ENCODE results near the gene LMBR1.
A peak's percentile ranks its signal among the peaks of the same experiment; 100 is the strongest.

DNA sequence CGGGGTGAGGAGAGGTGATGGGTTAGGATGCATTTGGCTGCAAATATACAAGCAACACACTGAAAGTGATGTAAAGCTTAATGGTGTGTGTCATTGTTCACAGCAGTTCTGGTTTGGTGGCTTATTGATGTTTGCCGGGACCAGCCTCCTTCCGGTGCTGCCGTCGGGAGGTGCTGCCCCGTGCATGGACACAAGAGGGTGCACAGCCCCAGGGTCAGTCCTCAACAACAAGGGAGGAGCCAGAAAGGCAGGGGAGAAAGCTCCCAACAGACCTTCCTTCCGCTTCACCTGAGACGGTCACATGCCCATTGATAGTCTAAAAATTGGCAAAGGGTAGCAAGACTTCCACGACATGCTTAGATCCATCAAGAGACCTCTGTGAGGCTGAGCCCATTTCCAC lies 242.9 kb downstream of the LMBR1 start:
- TF ChIP-seq, protein P1, sequence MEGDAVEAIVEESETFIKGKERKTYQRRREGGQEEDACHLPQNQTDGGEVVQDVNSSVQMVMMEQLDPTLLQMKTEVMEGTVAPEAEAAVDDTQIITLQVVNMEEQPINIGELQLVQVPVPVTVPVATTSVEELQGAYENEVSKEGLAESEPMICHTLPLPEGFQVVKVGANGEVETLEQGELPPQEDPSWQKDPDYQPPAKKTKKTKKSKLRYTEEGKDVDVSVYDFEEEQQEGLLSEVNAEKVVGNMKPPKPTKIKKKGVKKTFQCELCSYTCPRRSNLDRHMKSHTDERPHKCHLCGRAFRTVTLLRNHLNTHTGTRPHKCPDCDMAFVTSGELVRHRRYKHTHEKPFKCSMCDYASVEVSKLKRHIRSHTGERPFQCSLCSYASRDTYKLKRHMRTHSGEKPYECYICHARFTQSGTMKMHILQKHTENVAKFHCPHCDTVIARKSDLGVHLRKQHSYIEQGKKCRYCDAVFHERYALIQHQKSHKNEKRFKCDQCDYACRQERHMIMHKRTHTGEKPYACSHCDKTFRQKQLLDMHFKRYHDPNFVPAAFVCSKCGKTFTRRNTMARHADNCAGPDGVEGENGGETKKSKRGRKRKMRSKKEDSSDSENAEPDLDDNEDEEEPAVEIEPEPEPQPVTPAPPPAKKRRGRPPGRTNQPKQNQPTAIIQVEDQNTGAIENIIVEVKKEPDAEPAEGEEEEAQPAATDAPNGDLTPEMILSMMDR (IDR thresholded peaks at IDR 0.05; ENCODE audit: low read depth, low read length, missing input control): peak; percentile 75
- TF ChIP-seq, protein P2, sequence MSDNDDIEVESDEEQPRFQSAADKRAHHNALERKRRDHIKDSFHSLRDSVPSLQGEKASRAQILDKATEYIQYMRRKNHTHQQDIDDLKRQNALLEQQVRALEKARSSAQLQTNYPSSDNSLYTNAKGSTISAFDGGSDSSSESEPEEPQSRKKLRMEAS (IDR thresholded peaks at IDR 0.05): no peak
- TF ChIP-seq, protein P3, sequence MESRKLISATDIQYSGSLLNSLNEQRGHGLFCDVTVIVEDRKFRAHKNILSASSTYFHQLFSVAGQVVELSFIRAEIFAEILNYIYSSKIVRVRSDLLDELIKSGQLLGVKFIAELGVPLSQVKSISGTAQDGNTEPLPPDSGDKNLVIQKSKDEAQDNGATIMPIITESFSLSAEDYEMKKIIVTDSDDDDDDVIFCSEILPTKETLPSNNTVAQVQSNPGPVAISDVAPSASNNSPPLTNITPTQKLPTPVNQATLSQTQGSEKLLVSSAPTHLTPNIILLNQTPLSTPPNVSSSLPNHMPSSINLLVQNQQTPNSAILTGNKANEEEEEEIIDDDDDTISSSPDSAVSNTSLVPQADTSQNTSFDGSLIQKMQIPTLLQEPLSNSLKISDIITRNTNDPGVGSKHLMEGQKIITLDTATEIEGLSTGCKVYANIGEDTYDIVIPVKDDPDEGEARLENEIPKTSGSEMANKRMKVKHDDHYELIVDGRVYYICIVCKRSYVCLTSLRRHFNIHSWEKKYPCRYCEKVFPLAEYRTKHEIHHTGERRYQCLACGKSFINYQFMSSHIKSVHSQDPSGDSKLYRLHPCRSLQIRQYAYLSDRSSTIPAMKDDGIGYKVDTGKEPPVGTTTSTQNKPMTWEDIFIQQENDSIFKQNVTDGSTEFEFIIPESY (IDR thresholded peaks at IDR 0.05): no peak
- TF ChIP-seq JUND (IDR thresholded peaks at IDR 0.05) (no peak), RXRA (IDR thresholded peaks at IDR 0.05) (peak in 1 of 2 donors; percentile 55), EGR1 (IDR thresholded peaks at IDR 0.05; ENCODE audit: low read depth in 2 of 2) (no peak), TAF1 (conservative IDR thresholded peaks at IDR 0.05) (no peak), FOXA1 (IDR thresholded peaks at IDR 0.05) (no peak), NR2F2 (IDR thresholded peaks at IDR 0.05) (no peak), GABPA (IDR thresholded peaks at IDR 0.05 in 1 of 2, conservative IDR thresholded peaks at IDR 0.05 in 1 of 2) (peak in 1 of 2 donors; percentile 16), HNF4A (conservative IDR thresholded peaks at IDR 0.05) (peak in 1 of 2 donors; percentile 19), YY1 (IDR thresholded peaks at IDR 0.05) (peak; percentile 34)
- TF ChIP-seq, protein P4, sequence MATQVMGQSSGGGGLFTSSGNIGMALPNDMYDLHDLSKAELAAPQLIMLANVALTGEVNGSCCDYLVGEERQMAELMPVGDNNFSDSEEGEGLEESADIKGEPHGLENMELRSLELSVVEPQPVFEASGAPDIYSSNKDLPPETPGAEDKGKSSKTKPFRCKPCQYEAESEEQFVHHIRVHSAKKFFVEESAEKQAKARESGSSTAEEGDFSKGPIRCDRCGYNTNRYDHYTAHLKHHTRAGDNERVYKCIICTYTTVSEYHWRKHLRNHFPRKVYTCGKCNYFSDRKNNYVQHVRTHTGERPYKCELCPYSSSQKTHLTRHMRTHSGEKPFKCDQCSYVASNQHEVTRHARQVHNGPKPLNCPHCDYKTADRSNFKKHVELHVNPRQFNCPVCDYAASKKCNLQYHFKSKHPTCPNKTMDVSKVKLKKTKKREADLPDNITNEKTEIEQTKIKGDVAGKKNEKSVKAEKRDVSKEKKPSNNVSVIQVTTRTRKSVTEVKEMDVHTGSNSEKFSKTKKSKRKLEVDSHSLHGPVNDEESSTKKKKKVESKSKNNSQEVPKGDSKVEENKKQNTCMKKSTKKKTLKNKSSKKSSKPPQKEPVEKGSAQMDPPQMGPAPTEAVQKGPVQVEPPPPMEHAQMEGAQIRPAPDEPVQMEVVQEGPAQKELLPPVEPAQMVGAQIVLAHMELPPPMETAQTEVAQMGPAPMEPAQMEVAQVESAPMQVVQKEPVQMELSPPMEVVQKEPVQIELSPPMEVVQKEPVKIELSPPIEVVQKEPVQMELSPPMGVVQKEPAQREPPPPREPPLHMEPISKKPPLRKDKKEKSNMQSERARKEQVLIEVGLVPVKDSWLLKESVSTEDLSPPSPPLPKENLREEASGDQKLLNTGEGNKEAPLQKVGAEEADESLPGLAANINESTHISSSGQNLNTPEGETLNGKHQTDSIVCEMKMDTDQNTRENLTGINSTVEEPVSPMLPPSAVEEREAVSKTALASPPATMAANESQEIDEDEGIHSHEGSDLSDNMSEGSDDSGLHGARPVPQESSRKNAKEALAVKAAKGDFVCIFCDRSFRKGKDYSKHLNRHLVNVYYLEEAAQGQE (IDR thresholded peaks at IDR 0.05): no peak
- TF ChIP-seq, protein P5, sequence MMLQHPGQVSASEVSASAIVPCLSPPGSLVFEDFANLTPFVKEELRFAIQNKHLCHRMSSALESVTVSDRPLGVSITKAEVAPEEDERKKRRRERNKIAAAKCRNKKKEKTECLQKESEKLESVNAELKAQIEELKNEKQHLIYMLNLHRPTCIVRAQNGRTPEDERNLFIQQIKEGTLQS (IDR thresholded peaks at IDR 0.05): no peak
